Retinal pigment epithelial cell (primary cell): Measurements from ENCODE around the gene GAPDHS.

Experiments
- DNase-seq: peaks from one replicate; pipeline ENCODE4 v3.0.0-alpha.2; 2010; ENCODE audit warnings: low read depth
- H3K4me3 ChIP-seq: 2 replicates; pipeline ENCODE4 v1.5.1; 2011; ENCODE audit warnings: mild to moderate bottlenecking, low read length, control low read depth, moderate library complexity
- TF ChIP-seq, protein P1 (sequence below): conservative IDR thresholded peaks from 2 replicates; pipeline ENCODE4 v1.5.1; 2011; ENCODE audit warnings: low read depth, low read length, control low read depth, inconsistent platforms

GAPDHS gene

DNA sequence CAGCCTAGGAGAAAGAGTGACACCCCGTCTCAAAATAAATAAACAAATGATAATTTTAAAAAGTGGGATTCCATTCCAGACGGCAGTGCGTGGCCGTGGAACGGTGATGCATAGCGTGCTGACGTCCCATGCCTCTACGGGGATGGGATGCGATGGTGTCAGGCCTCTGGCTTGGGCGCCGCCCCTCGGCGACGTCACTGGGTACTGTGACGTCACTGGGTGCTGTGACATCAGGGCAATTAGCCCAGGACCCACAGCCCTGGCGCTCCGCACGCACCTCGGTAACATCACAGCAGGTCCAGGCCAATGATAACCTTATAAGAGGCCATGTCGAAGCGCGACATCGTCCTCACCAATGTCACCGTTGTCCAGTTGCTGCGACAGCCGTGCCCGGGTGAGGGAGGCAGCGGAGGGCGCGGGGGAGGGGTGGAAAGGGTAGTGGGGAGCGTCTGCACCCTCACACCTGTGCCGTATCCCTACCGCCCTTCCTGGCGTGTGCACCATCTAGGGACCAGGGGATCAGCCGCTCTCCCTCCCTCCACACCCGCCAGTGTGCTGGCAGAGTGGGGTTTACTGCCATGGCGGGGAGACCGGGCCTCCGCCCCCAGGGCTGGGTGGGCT, at the start of gene GAPDHS:
GAPDHS (plus strand) TSS at position 256 of the 621 bp plus-strand sequence; CDS start at position 328, 72 bp downstream.
- TF ChIP-seq, protein P1, sequence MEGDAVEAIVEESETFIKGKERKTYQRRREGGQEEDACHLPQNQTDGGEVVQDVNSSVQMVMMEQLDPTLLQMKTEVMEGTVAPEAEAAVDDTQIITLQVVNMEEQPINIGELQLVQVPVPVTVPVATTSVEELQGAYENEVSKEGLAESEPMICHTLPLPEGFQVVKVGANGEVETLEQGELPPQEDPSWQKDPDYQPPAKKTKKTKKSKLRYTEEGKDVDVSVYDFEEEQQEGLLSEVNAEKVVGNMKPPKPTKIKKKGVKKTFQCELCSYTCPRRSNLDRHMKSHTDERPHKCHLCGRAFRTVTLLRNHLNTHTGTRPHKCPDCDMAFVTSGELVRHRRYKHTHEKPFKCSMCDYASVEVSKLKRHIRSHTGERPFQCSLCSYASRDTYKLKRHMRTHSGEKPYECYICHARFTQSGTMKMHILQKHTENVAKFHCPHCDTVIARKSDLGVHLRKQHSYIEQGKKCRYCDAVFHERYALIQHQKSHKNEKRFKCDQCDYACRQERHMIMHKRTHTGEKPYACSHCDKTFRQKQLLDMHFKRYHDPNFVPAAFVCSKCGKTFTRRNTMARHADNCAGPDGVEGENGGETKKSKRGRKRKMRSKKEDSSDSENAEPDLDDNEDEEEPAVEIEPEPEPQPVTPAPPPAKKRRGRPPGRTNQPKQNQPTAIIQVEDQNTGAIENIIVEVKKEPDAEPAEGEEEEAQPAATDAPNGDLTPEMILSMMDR, result no peak
- H3K4me3 ChIP-seq, result peak within 1 kb of the TSS; percentile 8
- no peak for DNase-seq

DNA sequence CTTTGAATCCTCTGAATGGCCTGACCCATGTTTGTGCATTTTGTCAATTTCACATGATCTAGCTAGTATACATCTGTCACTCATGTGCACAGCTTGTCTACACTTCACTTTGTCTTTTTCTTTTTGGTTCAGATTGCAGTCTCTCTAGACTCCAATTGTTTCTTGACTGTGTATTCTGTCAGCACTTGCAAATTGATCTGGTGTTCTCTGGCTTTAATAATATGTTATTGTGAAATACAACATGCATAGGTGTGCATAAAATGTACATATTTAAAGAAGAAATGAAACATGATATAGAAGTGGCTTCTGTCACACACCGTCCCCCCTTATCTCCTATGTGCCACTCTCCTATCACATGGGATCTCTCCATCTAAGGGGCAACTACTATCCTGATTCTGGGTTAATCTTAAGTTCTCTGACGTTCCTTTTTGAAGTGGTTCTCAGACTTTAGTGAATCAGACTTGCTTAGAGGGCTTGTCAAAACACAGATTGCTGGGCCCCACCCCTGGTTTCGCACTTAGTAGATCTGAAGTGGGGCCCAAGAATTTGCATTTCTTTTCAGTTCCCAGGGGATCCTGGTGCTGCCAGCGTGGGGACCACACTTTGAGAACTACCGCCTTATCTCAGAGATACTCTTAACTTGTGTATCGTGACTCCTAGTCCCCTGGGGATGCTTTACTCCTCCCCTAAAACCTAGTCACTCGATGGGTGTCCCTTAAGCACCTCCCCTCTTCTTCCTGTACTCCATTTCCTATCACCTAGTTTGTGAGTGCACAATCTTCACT, 48.8 kb upstream of the GAPDHS start:
- no peak overlapping the region for H3K4me3 ChIP-seq
- no peak for DNase-seq
- TF ChIP-seq, protein P1, result no peak

DNA sequence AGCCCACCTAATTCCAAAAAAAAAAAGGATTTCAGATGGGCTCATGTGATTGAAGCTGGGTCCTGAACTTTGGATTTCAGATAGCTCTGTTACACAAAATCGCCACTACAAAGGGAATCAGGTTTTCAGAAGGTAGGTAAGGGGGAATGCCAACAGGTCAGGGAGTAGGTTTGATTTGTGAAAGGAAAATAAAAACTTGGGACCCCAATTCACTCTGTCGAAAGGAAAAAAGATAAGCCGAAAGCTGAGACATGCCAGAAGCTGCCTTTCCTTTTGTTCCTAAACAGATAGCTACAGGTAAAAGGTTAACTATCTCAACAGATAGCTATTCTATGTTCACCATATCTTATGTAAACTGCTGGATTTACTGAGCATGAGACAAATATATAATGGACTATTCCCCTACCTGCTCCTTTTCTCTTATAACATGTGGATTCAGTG, 47.0 kb upstream of the GAPDHS start:
- TF ChIP-seq, protein P1, result no peak
- DNase-seq, result no peak

DNA sequence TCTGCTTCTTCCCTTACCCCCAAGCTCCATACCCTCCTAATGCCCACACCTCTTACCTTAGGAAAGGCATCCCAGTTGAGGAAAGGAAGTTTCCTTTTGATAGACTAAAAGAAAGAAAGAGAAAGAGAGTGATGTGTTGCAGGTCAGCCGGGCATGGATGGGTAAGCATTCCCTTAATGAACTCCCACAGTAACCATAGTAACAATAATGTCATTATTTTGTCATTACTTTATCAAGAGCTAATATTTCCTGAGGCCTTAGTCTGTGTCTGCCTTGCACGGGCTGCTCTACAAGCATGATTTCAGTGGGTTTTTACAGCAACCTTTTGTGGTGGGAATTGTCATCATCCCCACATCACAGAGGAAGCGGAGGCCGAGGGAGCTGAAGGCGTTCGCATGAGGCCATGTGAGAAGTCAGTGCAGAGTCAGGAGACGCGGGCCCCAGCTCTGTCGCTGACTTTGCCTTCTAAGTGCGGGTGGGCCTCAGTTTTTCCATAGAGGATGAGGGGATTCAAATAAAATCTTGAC, 45.5 kb upstream of the GAPDHS start:
- no peak for DNase-seq
- TF ChIP-seq, protein P1, result no peak
- H3K4me3 ChIP-seq, result no peak overlapping the region

More for the DNA sequence above, 47.0 kb upstream of the GAPDHS start:
- no peak overlapping the region for H3K4me3 ChIP-seq

DNA sequence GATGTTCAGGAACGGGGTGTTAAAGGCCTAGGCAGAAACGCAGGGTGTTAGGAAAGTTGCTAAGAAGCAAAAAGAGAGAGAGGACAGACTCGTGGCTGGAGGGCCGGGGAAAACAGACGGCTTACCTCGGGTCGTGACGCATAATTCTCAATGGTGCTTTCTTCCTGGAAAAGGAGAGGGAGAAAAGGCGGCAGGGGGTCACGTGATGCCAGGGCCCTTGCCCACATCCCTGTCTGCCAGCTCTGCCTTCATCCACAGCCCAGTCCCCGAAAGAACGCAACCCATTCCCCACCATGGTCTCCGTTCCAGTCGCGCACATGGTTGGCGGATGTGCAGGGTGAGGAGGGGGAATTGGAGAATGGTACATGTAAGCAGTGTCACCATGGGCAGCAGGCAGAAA, 44.6 kb upstream of the GAPDHS start:
- TF ChIP-seq, protein P1, result no peak
- DNase-seq, result no peak
- no peak overlapping the region for H3K4me3 ChIP-seq

DNA sequence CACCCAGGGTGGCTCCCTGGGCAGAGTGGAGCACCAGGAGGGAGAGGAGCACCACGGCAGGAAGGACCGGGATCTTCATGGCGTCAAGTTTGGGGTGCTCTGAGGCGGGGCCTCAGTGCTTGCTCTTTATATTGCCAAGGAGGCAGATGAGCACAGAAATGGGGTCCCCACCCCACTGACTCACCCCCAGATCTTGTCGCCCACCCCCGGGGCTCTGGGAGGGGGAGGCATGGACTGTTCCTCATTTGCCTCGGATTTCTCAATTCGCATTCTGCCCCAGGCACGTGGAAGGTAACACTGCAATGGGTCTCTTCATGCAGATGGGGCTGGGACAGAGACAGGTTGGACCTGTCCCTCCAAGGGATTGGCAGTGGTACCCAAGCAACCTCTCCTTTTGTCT, 42.9 kb upstream of the GAPDHS start, which contains the start of gene KRTDAP:
KRTDAP (minus strand) TSS at position 101 of the 400 bp plus-strand sequence; CDS start at position 79, 22 bp downstream.
- no peak within 1 kb of the TSS for H3K4me3 ChIP-seq
- DNase-seq, result no peak
- TF ChIP-seq, protein P1, result no peak
